GM23248 (cell line): Measurements from ENCODE around the gene PCCA.

Experiments used
- EZH2 ChIP-seq: fragments of 200-600 bp; sonication (generic); IDR thresholded peaks from 2 replicates; pipeline ENCODE4 v1.6.1; 2018; ENCODE audit warnings: antibody characterized with exemption, mild to moderate bottlenecking; ENCODE audit not compliant: insufficient read depth, poor library complexity, severe bottlenecking
- EZH2phosphoT487 ChIP-seq: fragments of 200-600 bp; sonication (generic); IDR thresholded peaks from 2 replicates; pipeline ENCODE4 v1.6.1; 2018; ENCODE audit warnings: antibody characterized with exemption, moderate library complexity, mild to moderate bottlenecking, low read depth; ENCODE audit not compliant: insufficient read depth

- TF ChIP-seq EZH2 (no peak), EZH2phosphoT487 (no peak)
Observed at GRCh38 chr13:100102042-100102441, 13.1 kb downstream of the PCCA start.
